HG02623 (cell line): ENCODE measurements around the gene PHYH.

Experiments
- ATAC-seq: cut with Tn5 transposase; IDR thresholded peaks from one replicate; pipeline ENCODE4 v1.9.1; 2021; ENCODE audit warnings: moderate library complexity; ENCODE audit not compliant: unreplicated experiment

Gene PHYH

GRCh38 chr10:13231190-13231589 lies 68.7 kb downstream of the PHYH start:
- no peak for ATAC-seq
